RCC 7860 (cell line): ENCODE results near the gene SYT3.

ENCODE experiments used
- DNase-seq: peaks from one replicate; pipeline ENCODE4 v3.0.0-alpha.2; 2015; ENCODE audit warnings: low spot score
- FAIRE-seq: peaks from 2 replicates; lab custom pipeline; 2012; peaks lifted over from hg19 to GRCh38; lab: Jason Lieb, UNC

The SYT3 gene

GRCh38 chr19:50639121-50640112 lies at the start of gene SYT3:
Gene SYT3 (minus strand): TSS chr19:50639881. CDS start chr19:50637411, 2,470 bp downstream.
- no peak for DNase-seq
- no peak for FAIRE-seq

DNA sequence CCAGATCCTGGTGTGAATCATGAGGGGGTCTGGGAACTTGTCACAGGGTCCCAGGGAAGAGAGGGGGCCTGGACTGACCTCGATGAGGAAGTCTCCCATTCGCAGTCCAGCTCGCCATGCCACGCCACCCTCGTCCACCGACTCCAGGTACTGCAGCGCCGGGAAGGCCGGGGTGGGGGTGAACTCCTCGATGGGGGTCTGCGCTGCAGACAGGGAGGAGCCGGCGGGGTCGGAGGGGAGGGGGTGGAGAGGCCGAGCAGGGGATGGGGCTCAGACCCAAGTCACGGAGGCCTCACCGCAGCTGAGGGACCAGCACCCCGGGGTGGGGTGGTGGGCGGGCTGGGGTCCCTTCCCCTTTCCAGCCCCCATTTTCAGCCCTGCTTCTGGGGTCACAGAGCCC lies 49.1 kb upstream of the SYT3 start:
- FAIRE-seq = no peak
- DNase-seq = no peak

- FAIRE-seq = no peak
- no peak for DNase-seq
These were observed 46.8 kb upstream of the SYT3 start for GRCh38 chr19:50686310-50687032.

- FAIRE-seq = no peak
- DNase-seq = peak; percentile 28
These were observed 39.8 kb upstream of the SYT3 start for GRCh38 chr19:50679177-50680125.

GRCh38 chr19:50678323-50678722 lies 38.6 kb upstream of the SYT3 start:
- FAIRE-seq = no peak
- no peak for DNase-seq

DNA sequence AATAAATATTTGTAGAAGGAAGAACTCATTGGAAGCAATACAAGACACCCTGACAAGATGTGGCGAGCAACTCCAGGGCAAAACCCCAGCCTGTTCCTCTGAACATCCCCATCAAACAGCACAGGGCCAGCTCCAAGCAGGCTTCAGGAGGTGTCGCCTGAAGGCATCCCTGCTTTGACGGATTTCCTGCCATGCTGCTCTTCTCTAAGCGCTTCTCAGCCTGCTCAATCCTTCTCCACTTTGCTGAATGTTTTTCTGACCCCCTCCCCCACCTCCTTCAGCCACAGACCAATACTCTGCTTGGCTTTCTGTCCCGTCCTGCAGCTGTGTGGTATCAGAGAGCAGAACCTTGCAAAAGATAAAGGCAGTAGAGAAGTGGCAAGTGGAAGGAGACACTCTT lies 38.0 kb upstream of the SYT3 start:
- no peak for FAIRE-seq

GRCh38 chr19:50676625-50677197 lies 37.0 kb upstream of the SYT3 start:
- FAIRE-seq (no peak), DNase-seq (no peak)

More for the DNA sequence above, 38.0 kb upstream of the SYT3 start:
- no peak for DNase-seq

DNA sequence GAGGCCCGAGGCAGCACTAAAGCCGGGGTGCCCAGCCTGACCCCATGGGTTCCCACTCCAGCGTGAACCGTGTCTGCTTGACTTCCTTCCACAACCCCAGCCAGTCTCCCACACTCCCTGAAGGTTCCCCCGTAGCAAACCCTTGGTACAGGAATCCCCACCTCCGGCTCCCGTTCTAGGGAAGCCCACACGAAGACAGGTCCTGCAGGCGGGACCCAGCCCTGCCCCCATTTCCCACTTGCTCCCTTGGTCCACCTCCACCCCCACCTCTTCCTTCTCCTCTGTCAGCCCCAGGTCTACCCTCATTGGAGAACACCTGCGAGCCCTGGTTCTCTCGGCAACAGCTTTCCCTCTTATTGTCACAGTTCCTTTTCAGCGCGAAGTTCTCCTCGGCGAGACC lies 33.4 kb upstream of the SYT3 start:
- DNase-seq (no peak), FAIRE-seq (no peak)

- DNase-seq (no peak), FAIRE-seq (no peak)
These were observed 30.4 kb upstream of the SYT3 start for GRCh38 chr19:50670102-50670380.

DNA sequence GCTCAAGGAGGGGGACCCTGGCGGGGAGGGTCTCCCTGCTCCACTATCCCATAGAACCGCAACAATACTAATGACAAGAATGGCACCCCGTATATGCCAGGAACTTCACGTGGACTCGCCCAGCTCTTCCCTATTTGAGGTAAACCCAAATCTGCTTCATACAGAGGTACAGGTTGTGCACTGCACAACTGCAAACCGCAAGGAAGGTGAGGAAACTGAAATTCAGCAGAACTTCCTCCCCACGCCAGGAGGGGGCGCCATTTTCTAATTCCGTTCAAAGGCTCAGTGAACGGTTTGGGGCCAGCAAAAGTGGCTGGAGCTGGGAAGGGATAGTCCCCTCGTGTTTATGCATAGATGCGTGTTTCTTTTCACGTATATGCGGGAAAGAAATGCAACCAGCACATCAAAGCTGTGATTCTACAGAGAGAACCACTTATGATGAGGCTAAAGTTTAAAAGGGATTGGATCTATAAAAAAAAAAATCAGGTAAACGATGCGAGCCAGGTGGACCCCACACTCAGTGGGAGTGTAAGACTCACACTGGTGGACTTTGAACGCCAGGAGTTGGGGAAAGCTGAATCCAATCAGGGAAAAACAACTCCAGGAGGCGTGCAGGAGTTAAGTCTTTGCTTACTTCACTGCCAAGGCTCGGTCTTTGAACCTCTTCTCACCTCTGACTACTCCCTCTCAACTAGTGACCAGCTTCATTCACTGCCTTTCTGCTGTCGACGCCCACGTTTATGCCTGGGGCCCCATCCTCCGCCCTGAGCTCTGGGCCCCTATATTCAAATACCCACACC lies 29.8 kb upstream of the SYT3 start:
- DNase-seq (no peak), FAIRE-seq (no peak)

- FAIRE-seq (no peak), DNase-seq (no peak)
These were observed 29.2 kb upstream of the SYT3 start for GRCh38 chr19:50668879-50669278.

DNA sequence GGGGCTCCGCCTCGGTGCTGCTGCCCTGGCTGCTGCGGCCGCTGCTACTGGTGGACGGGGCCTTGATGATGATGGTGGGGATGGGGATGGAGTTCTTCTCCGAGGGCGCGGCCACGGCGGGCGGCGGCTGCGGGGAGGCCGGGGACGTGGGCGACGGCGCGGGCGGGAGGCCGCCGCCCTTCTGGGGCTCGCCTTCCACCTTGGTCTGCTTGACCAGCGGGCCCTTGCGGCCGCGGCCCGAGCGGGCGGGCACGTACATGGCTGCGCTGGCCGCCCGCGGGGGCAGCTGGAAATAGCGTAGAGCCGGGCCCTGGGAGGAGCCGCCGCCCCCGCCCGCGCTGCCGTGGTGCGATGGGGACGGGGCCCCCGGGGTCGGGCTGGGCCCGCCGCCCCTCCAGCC lies 28.7 kb upstream of the SYT3 start:
- no peak for DNase-seq
- FAIRE-seq = no peak

GRCh38 chr19:50667759-50668231 lies 28.1 kb upstream of the SYT3 start:
- FAIRE-seq (no peak), DNase-seq (no peak)

- no peak for DNase-seq
- no peak for FAIRE-seq
These were observed 27.6 kb upstream of the SYT3 start for GRCh38 chr19:50667177-50667758.

DNA sequence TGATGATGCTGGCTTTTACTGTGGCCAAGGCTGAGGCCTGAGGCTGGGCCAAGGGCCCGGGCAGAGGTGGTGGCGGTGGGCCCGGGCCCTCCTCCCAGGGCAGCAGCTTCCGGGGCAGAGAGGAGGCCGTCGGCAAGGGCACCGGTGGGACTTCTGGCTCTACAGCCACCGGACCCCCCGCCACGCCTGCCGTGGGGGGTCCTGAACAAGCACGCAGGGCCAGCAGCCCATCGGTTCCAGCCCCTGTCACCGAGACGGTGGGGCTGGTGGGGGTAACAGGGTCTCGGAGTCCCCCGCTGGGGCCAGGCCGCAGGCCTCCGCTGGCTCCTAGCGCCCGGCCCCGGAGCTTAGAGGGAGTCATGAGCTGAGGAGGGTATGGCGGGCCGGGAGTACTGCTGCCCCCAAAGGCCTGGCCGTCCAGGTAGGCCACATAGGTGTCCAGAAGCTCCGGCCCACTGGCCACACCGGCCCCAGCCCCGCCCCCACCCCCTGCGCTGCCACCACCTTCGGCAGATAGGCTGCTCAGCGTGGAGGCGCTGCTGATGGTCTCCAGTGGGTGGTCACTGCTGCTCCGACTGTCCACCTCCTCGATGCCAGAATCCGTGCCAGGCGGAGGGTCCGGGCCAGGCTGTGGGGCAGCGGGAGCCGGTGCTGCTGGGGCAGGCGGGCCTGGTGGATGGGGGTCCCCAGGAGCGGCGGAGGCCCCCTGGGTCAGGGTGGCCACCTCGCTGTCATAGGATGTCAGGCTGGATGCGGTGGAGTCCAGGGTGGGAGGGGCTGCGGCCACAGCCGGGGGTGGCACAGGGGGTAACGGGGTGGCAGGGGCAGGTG lies 26.9 kb upstream of the SYT3 start:
- DNase-seq (no peak), FAIRE-seq (no peak)

- no peak for FAIRE-seq
- no peak for DNase-seq
These were observed 24.5 kb upstream of the SYT3 start for GRCh38 chr19:50664204-50664603.

DNA sequence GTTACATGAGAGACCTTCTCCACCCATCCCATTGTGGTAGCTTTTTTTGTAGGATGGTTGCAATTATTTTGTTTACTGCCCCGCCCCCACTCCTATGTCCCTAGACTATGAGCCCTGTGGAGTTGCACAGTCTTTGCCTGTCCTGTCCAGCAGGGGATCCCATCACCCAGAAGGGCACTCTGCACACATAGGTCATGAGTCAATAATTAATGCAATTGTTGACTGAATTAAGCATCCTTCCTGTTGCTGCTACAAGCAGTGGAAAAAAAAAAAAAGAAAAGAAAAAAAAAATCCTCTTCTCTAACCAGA lies 23.8 kb upstream of the SYT3 start:
- FAIRE-seq (no peak), DNase-seq (no peak)

DNA sequence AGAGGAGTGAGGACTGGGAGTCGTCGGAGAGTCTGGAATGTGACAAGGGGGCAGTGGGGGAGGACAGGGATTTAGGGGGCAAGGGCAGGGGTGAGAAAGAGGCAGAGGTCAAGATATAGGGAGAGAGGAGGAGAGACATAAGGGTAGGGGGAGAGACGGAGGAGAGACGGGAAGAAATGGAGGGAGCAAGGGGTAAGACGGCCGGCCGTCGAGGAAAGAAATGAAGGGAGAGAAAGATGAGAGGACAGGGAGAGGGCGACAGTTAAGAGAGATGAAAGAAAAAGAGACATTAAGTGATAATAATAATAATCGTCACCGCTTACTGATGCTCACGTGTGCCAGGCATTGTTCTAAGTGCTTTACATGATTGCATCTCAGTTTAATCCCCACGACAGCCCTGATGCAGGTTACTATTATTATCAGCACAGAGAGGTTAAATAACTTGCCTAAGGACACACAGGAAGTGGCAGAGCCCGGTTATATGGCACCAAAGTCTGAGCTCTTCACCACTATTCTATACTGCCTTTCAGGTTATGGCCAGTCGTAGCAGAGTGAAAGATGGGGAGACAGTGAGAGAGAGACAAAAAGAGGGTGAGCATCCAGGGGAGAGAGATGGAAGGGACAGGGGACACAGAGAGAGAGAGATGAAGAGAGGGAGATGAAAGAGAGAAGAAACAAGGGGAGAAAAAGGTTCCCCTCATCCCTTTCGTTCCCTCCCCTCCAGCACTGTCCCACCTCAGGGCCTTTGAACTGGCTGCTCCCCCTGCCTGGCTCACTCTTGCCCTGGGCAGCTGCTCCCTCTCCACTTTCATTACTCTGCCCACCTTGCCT lies 23.2 kb upstream of the SYT3 start:
- FAIRE-seq = no peak
- no peak for DNase-seq
